CD4-positive, alpha-beta T cell treated with Interleukin-4 for 4 hours (primary cell): ENCODE results near the gene PALD1.
A peak's percentile ranks its signal among the peaks of the same experiment; 100 is the strongest.

Experiments used
- DNase-seq: peaks from one replicate; pipeline ENCODE4 v3.0.0-alpha.2; 2020

The PALD1 gene

DNA sequence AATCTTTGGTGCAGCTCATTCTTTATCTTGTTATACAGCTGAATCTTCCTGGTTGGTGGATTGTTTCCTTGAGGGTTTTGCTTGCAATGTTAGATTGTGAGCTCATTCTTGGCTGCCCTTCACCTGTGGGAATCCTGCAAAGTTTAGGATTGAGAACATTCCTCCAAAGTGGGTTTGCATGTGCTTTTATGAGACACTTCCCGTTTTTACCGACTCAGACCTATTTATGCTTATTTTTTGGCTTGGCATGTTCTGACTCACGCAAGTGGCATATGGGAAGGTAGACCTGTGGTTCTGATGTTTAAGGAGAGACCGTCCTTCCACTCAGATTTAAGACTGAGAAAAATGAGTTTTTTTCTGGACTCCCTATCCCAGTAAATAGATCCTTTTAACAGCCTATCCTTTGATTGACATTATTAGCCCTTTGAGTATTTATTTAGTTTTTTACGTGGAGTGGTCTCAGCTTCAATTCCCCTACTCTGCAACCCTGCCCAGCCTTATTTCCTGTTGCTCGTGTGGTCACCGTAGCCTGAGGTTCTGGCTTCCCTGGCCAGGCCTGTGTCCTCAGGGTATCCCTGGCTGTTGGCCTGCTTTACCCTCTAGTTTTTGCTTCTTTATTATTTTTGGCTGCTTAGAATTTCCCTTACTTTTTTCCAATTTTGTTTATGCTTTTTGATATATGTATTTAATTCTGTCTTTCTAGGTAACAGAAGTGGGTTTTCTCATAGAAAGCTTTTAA, 137.4 kb downstream of the PALD1 start:
- no peak for DNase-seq

DNA sequence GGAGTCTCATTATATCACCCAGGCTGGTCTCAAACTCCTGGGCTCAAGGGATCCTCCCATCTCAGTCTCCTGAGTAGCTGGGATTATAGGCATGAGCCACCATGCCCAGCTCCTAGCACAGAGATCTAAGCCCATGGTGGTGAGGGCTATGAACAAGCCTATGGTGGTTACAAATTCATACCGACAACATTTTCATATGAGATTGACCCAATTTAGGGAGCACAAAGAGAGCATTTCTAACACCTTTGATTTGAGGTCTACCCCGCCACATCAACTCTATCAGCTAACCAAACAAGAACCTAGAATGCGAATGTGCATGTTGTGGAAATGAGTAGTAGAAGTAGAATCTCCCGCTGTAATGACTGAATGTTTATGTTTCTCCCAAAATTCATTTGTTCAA, 138.2 kb downstream of the PALD1 start:
- peak; percentile 49 for DNase-seq
